ENCODE measurements around the gene ROBO1. TPM values are rescaled to one million over a fixed set of nuclear protein-coding genes. Genes with fewer than 3 reads are reported as not detected.

Gene ROBO1
- total RNA-seq, 1 donor from 2014 or later = 250 TPM

DNA sequence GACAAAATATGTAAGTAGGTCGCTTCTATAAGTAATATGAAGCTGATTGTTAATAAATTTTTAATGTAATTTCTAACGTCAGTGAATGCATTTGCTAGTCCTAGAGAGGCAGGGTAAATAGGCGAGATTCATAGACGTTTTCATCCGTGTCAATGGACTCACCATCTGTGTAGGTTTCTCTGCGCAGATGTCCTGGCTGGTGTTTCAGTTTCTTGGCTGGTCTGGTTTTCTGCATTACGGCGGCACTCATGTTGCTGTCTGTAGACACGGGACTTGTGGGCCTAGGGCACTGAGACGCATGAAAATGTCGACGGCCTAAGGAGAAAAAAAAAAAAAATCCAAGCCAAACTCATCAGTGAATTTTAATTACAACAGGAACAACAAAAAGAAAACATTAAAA is 1153.3 kb downstream of the ROBO1 start:
- Mint-ChIP-seq H3K27me3 (ENCODE audit: unreplicated experiment) (no peaks in the 10 kb centered on the region), H3K27ac (ENCODE audit: unreplicated experiment) (no peak overlapping the region), H3K4me1 (ENCODE audit: unreplicated experiment) (no peaks in the 10 kb centered on the region), H3K4me3 (ENCODE audit: unreplicated experiment) (no peak overlapping the region), H3K9me3 (ENCODE audit: unreplicated experiment) (no peaks in the 10 kb centered on the region), H3K36me3 (ENCODE audit: low read depth, unreplicated experiment) (peaks cover 5% of the 10 kb centered on the region)
- TF ChIP-seq, protein P1, sequence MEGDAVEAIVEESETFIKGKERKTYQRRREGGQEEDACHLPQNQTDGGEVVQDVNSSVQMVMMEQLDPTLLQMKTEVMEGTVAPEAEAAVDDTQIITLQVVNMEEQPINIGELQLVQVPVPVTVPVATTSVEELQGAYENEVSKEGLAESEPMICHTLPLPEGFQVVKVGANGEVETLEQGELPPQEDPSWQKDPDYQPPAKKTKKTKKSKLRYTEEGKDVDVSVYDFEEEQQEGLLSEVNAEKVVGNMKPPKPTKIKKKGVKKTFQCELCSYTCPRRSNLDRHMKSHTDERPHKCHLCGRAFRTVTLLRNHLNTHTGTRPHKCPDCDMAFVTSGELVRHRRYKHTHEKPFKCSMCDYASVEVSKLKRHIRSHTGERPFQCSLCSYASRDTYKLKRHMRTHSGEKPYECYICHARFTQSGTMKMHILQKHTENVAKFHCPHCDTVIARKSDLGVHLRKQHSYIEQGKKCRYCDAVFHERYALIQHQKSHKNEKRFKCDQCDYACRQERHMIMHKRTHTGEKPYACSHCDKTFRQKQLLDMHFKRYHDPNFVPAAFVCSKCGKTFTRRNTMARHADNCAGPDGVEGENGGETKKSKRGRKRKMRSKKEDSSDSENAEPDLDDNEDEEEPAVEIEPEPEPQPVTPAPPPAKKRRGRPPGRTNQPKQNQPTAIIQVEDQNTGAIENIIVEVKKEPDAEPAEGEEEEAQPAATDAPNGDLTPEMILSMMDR (IDR thresholded peaks at IDR 0.05; ENCODE audit: unreplicated experiment) = no peak
- no peak for DNase-seq (ENCODE audit: low spot score)

GRCh38 chr3:78613421-78613879 is 1154.3 kb downstream of the ROBO1 start:
- Mint-ChIP-seq H3K4me1 (ENCODE audit: unreplicated experiment) (no peaks in the 10 kb centered on the region), H3K27ac (ENCODE audit: unreplicated experiment) (no peak overlapping the region), H3K36me3 (ENCODE audit: low read depth, unreplicated experiment) (no peaks in the 10 kb centered on the region), H3K4me3 (ENCODE audit: unreplicated experiment) (no peak overlapping the region), H3K27me3 (ENCODE audit: unreplicated experiment) (peaks cover 3% of the 10 kb centered on the region), H3K9me3 (ENCODE audit: unreplicated experiment) (no peaks in the 10 kb centered on the region)
- TF ChIP-seq, protein P1 (IDR thresholded peaks at IDR 0.05; ENCODE audit: unreplicated experiment) = no peak
- no peak for DNase-seq (ENCODE audit: low spot score)

GRCh38 chr3:78611278-78611677 is 1156.5 kb downstream of the ROBO1 start:
- H3K27me3 Mint-ChIP-seq (ENCODE audit: unreplicated experiment) = peaks cover 3% of the 10 kb centered on the region
- TF ChIP-seq, protein P1 (IDR thresholded peaks at IDR 0.05; ENCODE audit: unreplicated experiment) = no peak
- no peak for DNase-seq (ENCODE audit: low spot score)
- H3K4me3 Mint-ChIP-seq (ENCODE audit: unreplicated experiment) = no peak overlapping the region
- H3K27ac Mint-ChIP-seq (ENCODE audit: unreplicated experiment) = no peak overlapping the region
- no peaks in the 10 kb centered on the region for H3K9me3 Mint-ChIP-seq (ENCODE audit: unreplicated experiment)
- peaks cover 10% of the 10 kb centered on the region for H3K36me3 Mint-ChIP-seq (ENCODE audit: low read depth, unreplicated experiment)
- H3K4me1 Mint-ChIP-seq (ENCODE audit: unreplicated experiment) = no peaks in the 10 kb centered on the region

DNA sequence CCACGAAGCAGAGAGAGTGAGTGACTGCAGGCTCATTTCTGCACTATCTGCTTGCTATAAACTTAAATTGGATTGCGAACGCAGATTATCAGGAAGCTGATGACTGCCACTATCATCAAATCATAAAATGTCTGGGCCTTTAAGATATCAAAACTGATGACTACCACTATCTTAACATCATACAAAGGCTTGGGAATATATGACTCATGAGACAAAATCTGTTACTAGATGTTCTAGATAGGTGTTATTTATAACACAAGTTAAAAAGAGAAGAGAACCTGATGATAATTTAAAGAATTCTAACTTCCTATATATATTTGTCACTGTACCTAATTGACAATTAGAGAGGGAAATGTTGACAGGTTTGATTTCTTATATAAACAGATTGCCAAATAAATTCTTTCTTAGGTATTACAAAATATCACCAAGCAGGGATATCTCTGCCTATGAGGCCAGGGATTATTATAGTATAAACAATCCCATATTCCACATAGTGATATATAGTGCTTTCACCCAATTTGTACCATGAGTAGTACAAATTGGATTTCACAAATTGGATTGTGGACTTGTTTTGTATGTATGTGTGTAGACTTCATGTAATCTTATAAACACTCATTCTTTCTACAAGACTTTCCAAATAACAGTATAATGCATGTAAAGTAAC is 1157.2 kb downstream of the ROBO1 start:
- Mint-ChIP-seq H3K27ac (ENCODE audit: unreplicated experiment) (no peak overlapping the region), H3K4me3 (ENCODE audit: unreplicated experiment) (no peak overlapping the region), H3K27me3 (ENCODE audit: unreplicated experiment) (peaks cover 3% of the 10 kb centered on the region), H3K36me3 (ENCODE audit: low read depth, unreplicated experiment) (peaks cover 16% of the 10 kb centered on the region), H3K9me3 (ENCODE audit: unreplicated experiment) (no peaks in the 10 kb centered on the region), H3K4me1 (ENCODE audit: unreplicated experiment) (no peaks in the 10 kb centered on the region)
- DNase-seq (ENCODE audit: low spot score) = no peak
- TF ChIP-seq, protein P1 (IDR thresholded peaks at IDR 0.05; ENCODE audit: unreplicated experiment) = no peak

GRCh38 chr3:78606756-78607155 is 1161.0 kb downstream of the ROBO1 start:
- no peak overlapping the region for H3K27ac Mint-ChIP-seq (ENCODE audit: unreplicated experiment)
- no peak for DNase-seq (ENCODE audit: low spot score)
- H3K4me1 Mint-ChIP-seq (ENCODE audit: unreplicated experiment) = no peaks in the 10 kb centered on the region
- H3K27me3 Mint-ChIP-seq (ENCODE audit: unreplicated experiment) = peaks cover 4% of the 10 kb centered on the region
- TF ChIP-seq, protein P1 (IDR thresholded peaks at IDR 0.05; ENCODE audit: unreplicated experiment) = no peak
- peak overlapping the region; percentile 7 for H3K4me3 Mint-ChIP-seq (ENCODE audit: unreplicated experiment)
- peaks cover 20% of the 10 kb centered on the region for H3K36me3 Mint-ChIP-seq (ENCODE audit: low read depth, unreplicated experiment)
- no peaks in the 10 kb centered on the region for H3K9me3 Mint-ChIP-seq (ENCODE audit: unreplicated experiment)

Measured in endothelial cell (in vitro differentiated cells).